Measurements from ENCODE around the gene ABTB2. TPM values are rescaled to one million over a fixed set of nuclear protein-coding genes. Genes with fewer than 3 reads are reported as not detected.

The ABTB2 gene
- total and polyA plus RNA-seq, 2 experiments from 2014 or later = 2.6 to 12.1 TPM

DNA sequence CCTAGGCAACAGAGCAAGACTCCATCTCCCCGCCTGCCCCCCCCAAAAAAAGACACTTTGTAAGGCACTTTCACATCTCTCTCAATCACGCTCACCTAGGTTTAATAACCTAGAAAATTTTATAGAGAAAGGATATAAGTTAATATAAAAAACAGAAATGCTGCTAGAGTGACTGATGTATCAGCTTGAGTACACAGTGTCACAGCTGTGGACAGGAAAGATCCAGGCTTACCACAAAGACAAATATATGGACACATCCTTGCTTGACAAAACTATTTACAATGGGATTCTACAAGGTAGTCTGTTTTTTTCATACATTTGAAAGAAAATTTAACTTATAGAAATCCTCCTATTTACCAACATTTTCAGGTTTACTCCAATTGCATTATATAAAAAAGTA, 96.7 kb downstream of the ABTB2 start:
- Histone ChIP-seq H3F3A (replicated peaks; ENCODE audit: low read depth) (no peaks in the 10 kb centered on the region), H3K4me1 (ENCODE audit: insufficient read depth) (no peaks in the 10 kb centered on the region; the same call in 1 of the 2 replicates), H3K27me3 (ENCODE audit: insufficient read depth) (no peaks in the 10 kb centered on the region), H3K27ac (ENCODE audit: low read depth) (no peak overlapping the region), H3K79me2 (replicated peaks; ENCODE audit: insufficient read depth) (peaks cover 6% of the 10 kb centered on the region; the same call in 1 of the 2 replicates), H2AFZ (no peak overlapping the region), H3K9me2 (ENCODE audit: insufficient read depth) (no peaks in the 10 kb centered on the region; the same call in 1 of the 2 replicates), H3K4me3 (no peak overlapping the region), H3K4me2 (no peak overlapping the region), H3K36me3 (ENCODE audit: insufficient read depth) (no peaks in the 10 kb centered on the region), H4K20me1 (replicated peaks; ENCODE audit: insufficient read depth) (no peaks in the 10 kb centered on the region; the same call in 1 of the 2 replicates)
- H3K36me3 Mint-ChIP-seq (ENCODE audit: low read depth) = no peaks in the 10 kb centered on the region
- no peak overlapping the region for H3K4me3 Mint-ChIP-seq
- TF ChIP-seq, protein P1, sequence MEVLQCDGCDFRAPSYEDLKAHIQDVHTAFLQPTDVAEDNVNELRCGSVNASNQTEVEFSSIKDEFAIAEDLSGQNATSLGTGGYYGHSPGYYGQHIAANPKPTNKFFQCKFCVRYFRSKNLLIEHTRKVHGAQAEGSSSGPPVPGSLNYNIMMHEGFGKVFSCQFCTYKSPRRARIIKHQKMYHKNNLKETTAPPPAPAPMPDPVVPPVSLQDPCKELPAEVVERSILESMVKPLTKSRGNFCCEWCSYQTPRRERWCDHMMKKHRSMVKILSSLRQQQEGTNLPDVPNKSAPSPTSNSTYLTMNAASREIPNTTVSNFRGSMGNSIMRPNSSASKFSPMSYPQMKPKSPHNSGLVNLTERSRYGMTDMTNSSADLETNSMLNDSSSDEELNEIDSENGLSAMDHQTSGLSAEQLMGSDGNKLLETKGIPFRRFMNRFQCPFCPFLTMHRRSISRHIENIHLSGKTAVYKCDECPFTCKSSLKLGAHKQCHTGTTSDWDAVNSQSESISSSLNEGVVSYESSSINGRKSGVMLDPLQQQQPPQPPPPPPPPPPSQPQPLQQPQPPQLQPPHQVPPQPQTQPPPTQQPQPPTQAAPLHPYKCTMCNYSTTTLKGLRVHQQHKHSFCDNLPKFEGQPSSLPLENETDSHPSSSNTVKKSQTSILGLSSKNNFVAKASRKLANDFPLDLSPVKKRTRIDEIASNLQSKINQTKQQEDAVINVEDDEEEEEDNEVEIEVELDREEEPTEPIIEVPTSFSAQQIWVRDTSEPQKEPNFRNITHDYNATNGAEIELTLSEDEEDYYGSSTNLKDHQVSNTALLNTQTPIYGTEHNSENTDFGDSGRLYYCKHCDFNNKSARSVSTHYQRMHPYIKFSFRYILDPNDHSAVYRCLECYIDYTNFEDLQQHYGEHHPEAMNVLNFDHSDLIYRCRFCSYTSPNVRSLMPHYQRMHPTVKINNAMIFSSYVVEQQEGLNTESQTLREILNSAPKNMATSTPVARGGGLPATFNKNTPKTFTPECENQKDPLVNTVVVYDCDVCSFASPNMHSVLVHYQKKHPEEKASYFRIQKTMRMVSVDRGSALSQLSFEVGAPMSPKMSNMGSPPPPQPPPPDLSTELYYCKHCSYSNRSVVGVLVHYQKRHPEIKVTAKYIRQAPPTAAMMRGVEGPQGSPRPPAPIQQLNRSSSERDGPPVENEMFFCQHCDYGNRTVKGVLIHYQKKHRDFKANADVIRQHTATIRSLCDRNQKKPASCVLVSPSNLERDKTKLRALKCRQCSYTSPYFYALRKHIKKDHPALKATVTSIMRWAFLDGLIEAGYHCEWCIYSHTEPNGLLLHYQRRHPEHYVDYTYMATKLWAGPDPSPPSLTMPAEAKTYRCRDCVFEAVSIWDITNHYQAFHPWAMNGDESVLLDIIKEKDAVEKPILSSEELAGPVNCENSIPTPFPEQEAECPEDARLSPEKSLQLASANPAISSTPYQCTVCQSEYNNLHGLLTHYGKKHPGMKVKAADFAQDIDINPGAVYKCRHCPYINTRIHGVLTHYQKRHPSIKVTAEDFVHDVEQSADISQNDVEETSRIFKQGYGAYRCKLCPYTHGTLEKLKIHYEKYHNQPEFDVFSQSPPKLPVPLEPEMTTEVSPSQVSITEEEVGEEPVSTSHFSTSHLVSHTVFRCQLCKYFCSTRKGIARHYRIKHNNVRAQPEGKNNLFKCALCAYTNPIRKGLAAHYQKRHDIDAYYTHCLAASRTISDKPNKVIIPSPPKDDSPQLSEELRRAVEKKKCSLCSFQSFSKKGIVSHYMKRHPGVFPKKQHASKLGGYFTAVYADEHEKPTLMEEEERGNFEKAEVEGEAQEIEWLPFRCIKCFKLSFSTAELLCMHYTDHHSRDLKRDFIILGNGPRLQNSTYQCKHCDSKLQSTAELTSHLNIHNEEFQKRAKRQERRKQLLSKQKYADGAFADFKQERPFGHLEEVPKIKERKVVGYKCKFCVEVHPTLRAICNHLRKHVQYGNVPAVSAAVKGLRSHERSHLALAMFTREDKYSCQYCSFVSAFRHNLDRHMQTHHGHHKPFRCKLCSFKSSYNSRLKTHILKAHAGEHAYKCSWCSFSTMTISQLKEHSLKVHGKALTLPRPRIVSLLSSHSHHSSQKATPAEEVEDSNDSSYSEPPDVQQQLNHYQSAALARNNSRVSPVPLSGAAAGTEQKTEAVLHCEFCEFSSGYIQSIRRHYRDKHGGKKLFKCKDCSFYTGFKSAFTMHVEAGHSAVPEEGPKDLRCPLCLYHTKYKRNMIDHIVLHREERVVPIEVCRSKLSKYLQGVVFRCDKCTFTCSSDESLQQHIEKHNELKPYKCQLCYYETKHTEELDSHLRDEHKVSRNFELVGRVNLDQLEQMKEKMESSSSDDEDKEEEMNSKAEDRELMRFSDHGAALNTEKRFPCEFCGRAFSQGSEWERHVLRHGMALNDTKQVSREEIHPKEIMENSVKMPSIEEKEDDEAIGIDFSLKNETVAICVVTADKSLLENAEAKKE (CRISPR knock-in tag; IDR thresholded peaks at IDR 0.05) = no peak
- no peak for TF ChIP-seq ZNF331 (CRISPR knock-in tag; IDR thresholded peaks at IDR 0.05; ENCODE audit: low read depth)
- TF ChIP-seq CREB1 (CRISPR knock-in tag; IDR thresholded peaks at IDR 0.05; ENCODE audit: low read depth) = no peak
- TF ChIP-seq EZH2phosphoT487 (IDR thresholded peaks at IDR 0.05; ENCODE audit: unreplicated experiment) = no peak
- TF ChIP-seq, protein P2, sequence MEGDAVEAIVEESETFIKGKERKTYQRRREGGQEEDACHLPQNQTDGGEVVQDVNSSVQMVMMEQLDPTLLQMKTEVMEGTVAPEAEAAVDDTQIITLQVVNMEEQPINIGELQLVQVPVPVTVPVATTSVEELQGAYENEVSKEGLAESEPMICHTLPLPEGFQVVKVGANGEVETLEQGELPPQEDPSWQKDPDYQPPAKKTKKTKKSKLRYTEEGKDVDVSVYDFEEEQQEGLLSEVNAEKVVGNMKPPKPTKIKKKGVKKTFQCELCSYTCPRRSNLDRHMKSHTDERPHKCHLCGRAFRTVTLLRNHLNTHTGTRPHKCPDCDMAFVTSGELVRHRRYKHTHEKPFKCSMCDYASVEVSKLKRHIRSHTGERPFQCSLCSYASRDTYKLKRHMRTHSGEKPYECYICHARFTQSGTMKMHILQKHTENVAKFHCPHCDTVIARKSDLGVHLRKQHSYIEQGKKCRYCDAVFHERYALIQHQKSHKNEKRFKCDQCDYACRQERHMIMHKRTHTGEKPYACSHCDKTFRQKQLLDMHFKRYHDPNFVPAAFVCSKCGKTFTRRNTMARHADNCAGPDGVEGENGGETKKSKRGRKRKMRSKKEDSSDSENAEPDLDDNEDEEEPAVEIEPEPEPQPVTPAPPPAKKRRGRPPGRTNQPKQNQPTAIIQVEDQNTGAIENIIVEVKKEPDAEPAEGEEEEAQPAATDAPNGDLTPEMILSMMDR (conservative IDR thresholded peaks at IDR 0.05; ENCODE audit: low read depth in 2 of 2) = no peak
- no peak for TF ChIP-seq ZNF114 (CRISPR knock-in tag; IDR thresholded peaks at IDR 0.05)
- no peak for TF ChIP-seq EZH2 (IDR thresholded peaks at IDR 0.05; ENCODE audit: low read depth, unreplicated experiment)
- H3K27me3 Mint-ChIP-seq (ENCODE audit: insufficient read depth, low read depth, poor library complexity) = peaks cover 6% of the 10 kb centered on the region
- ATAC-seq (no peak), DNase-seq (ENCODE audit: low spot score) (no peak)
- H3K27ac Mint-ChIP-seq = no peak overlapping the region
- peaks cover 27% of the 10 kb centered on the region for H3K4me1 Mint-ChIP-seq
- H3K9me3 Mint-ChIP-seq = no peaks in the 10 kb centered on the region

Data from GM23338 (cell line).